Neural cell (in vitro differentiated cells): ENCODE measurements around the gene CCDC24. TPM values are rescaled to one million over a fixed set of nuclear protein-coding genes. Genes with fewer than 3 reads are reported as not detected.

Experiments
- H2AFZ ChIP-seq: fragments of 200-600, 300-800 bp; sonication (generic), shearing (Covaris generic); 2 replicates; pipeline ENCODE4 v1.6.0; 2014; ENCODE audit warnings: low read depth, mild to moderate bottlenecking, antibody characterized with exemption, low read length, moderate library complexity
- H3F3A ChIP-seq: fragments of 200-600 bp; shearing (Covaris generic); 2 replicates; pipeline ENCODE4 v1.6.1; 2016; ENCODE audit warnings: mild to moderate bottlenecking, moderate library complexity, mixed read lengths, antibody characterized with exemption, low read length; ENCODE audit not compliant: insufficient read depth, poor library complexity, severe bottlenecking
- H3K27ac ChIP-seq: fragments of 200-600, 300-800 bp; sonication (generic), shearing (Covaris generic); 2 replicates; pipeline ENCODE4 v1.5.1; 2014; ENCODE audit warnings: mild to moderate bottlenecking, low read length, moderate library complexity
- H3K27me3 ChIP-seq: fragments of 300-800, 200-600 bp; sonication (generic), shearing (Covaris generic); 2 replicates; pipeline ENCODE4 v1.6.0; 2014; ENCODE audit warnings: mild to moderate bottlenecking, low read depth, low read length, moderate library complexity; ENCODE audit not compliant: insufficient read depth
- H3K36me3 ChIP-seq: fragments of 300-800, 200-600 bp; sonication (generic), shearing (Covaris generic); 2 replicates; pipeline ENCODE4 v1.5.1; 2014; ENCODE audit warnings: mild to moderate bottlenecking, antibody characterized with exemption, low read length, moderate library complexity; ENCODE audit not compliant: insufficient read depth
- H3K4me2 ChIP-seq: fragments of 300-800, 200-600 bp; sonication (generic), shearing (Covaris generic); 2 replicates; pipeline ENCODE4 v1.6.0; 2014; ENCODE audit warnings: mild to moderate bottlenecking, low read length
- H3K4me3 ChIP-seq: fragments of 300-800, 200-600 bp; sonication (generic), shearing (Covaris generic); 2 replicates; pipeline ENCODE4 v1.5.1; 2014; ENCODE audit warnings: mild to moderate bottlenecking, low read length, moderate library complexity
- H3K79me2 ChIP-seq: fragments of 200-600 bp; shearing (Covaris generic); replicated peaks from 2 replicates; pipeline ENCODE4 v1.6.0; 2014; ENCODE audit warnings: mild to moderate bottlenecking, low read length, moderate library complexity; ENCODE audit not compliant: insufficient read depth
- H3K9ac ChIP-seq: fragments of 300-800, 200-600 bp; sonication (generic), shearing (Covaris generic); 2 replicates; pipeline ENCODE4 v1.6.1; 2016; ENCODE audit warnings: mild to moderate bottlenecking, low read length, mixed read lengths
- H3K9me2 ChIP-seq: fragments of 200-600 bp; shearing (Covaris generic); 2 replicates; pipeline ENCODE4 v1.6.1; 2016; ENCODE audit warnings: mild to moderate bottlenecking, low read length, mixed read lengths; ENCODE audit not compliant: insufficient read depth
- H3K9me3 ChIP-seq: fragments of 200-600, 300-800 bp; sonication (generic), shearing (Covaris generic); 2 replicates; pipeline ENCODE4 v1.6.1; 2016; ENCODE audit warnings: mild to moderate bottlenecking, mixed run types, low read length, moderate library complexity, mixed read lengths
- H4K20me1 ChIP-seq: fragments of 200-600 bp; shearing (Covaris generic); 2 replicates; pipeline ENCODE4 v1.6.1; 2016; ENCODE audit warnings: mild to moderate bottlenecking, mixed run types; ENCODE audit not compliant: insufficient read depth
- CTCF ChIP-seq: fragments of 450-650 bp; IDR thresholded peaks from 2 replicates; pipeline ENCODE4 v1.5.1; 2014; ENCODE audit warnings: antibody characterized with exemption, mild to moderate bottlenecking, moderate library complexity; ENCODE audit not compliant: poor library complexity, severe bottlenecking
- EP300 ChIP-seq: fragments of 450-650 bp; conservative IDR thresholded peaks from 2 replicates; pipeline ENCODE4 v1.6.1; 2014; ENCODE audit warnings: antibody characterized with exemption, mild to moderate bottlenecking, moderate library complexity; ENCODE audit not compliant: poor library complexity, severe bottlenecking
- EZH2 ChIP-seq: fragments of 200-600, 300-800 bp; shearing (Covaris generic), sonication (generic); IDR thresholded peaks from 2 replicates; pipeline ENCODE4 v1.6.1; 2014; ENCODE audit warnings: antibody characterized with exemption, low read length, borderline replicate concordance, mild to moderate bottlenecking; ENCODE audit not compliant: insufficient read depth, poor library complexity, severe bottlenecking
- MXI1 ChIP-seq: fragments of 450-650 bp; conservative IDR thresholded peaks from 2 replicates; pipeline ENCODE4 v1.6.1; 2014; ENCODE audit warnings: antibody characterized with exemption, mild to moderate bottlenecking; ENCODE audit not compliant: poor library complexity, severe bottlenecking
- POLR2AphosphoS5 ChIP-seq: IDR thresholded peaks from 2 replicates; pipeline ENCODE4 v1.6.1; 2012
- RAD21 ChIP-seq: fragments of 450-650 bp; conservative IDR thresholded peaks from 2 replicates; pipeline ENCODE4 v1.6.1; 2014; ENCODE audit warnings: antibody characterized with exemption, mild to moderate bottlenecking, moderate library complexity
- REST ChIP-seq: IDR thresholded peaks from 2 replicates; pipeline ENCODE4 v1.6.1; 2012; ENCODE audit warnings: borderline replicate concordance
- SMC3 ChIP-seq: fragments of 450-650 bp; conservative IDR thresholded peaks from 2 replicates; pipeline ENCODE4 v1.6.1; 2014; ENCODE audit warnings: antibody characterized with exemption, mild to moderate bottlenecking, moderate library complexity; ENCODE audit not compliant: poor library complexity
- TAF1 ChIP-seq: IDR thresholded peaks from 2 replicates; pipeline ENCODE4 v1.6.1; 2012; ENCODE audit warnings: low read depth
- polyA plus RNA-seq: library from polyadenylated mRNA; depleted of rRNA; stranded (reverse); fragments of >200 nt; gene quantifications from 2 replicates; pipeline ENCODE4 v1.2.3, GENCODE V29; 2014

The CCDC24 gene
- polyA plus RNA-seq, 1 donor from 2014 or later, result 16.5 TPM

GRCh38 chr1:44014365-44015104, 23.1 kb downstream of the CCDC24 start:
- Histone ChIP-seq H3F3A (no peaks in the 10 kb centered on the region), H4K20me1 (no peaks in the 10 kb centered on the region), H3K9me3 (no peaks in the 10 kb centered on the region), H3K4me2 (no peak overlapping the region), H2AFZ (no peak overlapping the region), H3K27me3 (no peaks in the 10 kb centered on the region), H3K36me3 (no peaks in the 10 kb centered on the region), H3K4me3 (no peak overlapping the region), H3K79me2 (no peaks in the 10 kb centered on the region), H3K9ac (no peak overlapping the region), H3K27ac (no peak overlapping the region), H3K9me2 (no peaks in the 10 kb centered on the region)
- TF ChIP-seq EP300 (no peak), RAD21 (no peak), EZH2 (no peak), POLR2AphosphoS5 (no peak), SMC3 (no peak), MXI1 (no peak), TAF1 (no peak), REST (no peak), CTCF (no peak)

- Histone ChIP-seq H3K79me2 (no peaks in the 10 kb centered on the region), H3K4me3 (no peak overlapping the region)
These were observed 23.8 kb downstream of the CCDC24 start for GRCh38 chr1:44015206-44015605.

More at GRCh38 chr1:44015206-44015605, 23.8 kb downstream of the CCDC24 start:
- Histone ChIP-seq H3K9me3 (no peaks in the 10 kb centered on the region), H3K36me3 (no peaks in the 10 kb centered on the region), H3K4me2 (no peak overlapping the region), H4K20me1 (no peaks in the 10 kb centered on the region), H3K9ac (no peak overlapping the region), H3K27ac (no peak overlapping the region), H3K9me2 (no peaks in the 10 kb centered on the region), H2AFZ (no peak overlapping the region), H3F3A (no peaks in the 10 kb centered on the region), H3K27me3 (no peaks in the 10 kb centered on the region)
- TF ChIP-seq SMC3 (no peak), MXI1 (no peak), POLR2AphosphoS5 (no peak)
